ENCODE results near the gene COX5A.
"Not testable (repeated sequence)": the region's sequence is repeated elsewhere in the genome, so short reads cannot be mapped to it uniquely, and the experiment has no call there.

DNA sequence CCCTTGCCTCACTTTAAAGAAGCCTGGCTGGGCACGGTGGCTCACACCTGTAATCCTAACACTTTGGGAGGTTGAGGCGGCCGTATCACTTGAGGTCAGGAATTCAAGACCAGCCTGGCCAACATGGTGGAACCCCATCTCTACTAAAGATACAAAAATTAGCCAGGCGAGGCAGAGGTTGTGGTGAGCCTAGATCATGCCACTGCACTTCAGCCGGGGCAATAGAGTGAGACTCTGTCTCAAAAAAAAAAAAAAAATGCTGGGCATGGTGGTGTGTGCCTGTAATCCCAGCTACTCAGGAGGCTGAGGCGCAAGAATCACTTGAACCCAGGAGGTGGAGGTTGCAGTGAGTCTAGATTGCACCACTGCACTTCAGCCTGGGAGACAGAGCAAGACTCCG lies 43.5 kb downstream of the COX5A start:
- TF ChIP-seq, protein P1, sequence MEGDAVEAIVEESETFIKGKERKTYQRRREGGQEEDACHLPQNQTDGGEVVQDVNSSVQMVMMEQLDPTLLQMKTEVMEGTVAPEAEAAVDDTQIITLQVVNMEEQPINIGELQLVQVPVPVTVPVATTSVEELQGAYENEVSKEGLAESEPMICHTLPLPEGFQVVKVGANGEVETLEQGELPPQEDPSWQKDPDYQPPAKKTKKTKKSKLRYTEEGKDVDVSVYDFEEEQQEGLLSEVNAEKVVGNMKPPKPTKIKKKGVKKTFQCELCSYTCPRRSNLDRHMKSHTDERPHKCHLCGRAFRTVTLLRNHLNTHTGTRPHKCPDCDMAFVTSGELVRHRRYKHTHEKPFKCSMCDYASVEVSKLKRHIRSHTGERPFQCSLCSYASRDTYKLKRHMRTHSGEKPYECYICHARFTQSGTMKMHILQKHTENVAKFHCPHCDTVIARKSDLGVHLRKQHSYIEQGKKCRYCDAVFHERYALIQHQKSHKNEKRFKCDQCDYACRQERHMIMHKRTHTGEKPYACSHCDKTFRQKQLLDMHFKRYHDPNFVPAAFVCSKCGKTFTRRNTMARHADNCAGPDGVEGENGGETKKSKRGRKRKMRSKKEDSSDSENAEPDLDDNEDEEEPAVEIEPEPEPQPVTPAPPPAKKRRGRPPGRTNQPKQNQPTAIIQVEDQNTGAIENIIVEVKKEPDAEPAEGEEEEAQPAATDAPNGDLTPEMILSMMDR (conservative IDR thresholded peaks at IDR 0.05; ENCODE audit: low read length): not testable (repeated sequence)
- TF ChIP-seq EZH2phosphoT487 (IDR thresholded peaks at IDR 0.05; ENCODE audit: borderline replicate concordance): not testable (repeated sequence)
